GM15510 (cell line): ENCODE results near the gene CADM1.

ENCODE experiments used
- POLR2A ChIP-seq: IDR thresholded peaks from 3 replicates; pipeline ENCODE4 v1.6.1; 2011; ENCODE audit warnings: borderline replicate concordance; ENCODE audit not compliant: insufficient read length; ENCODE audit errors: extremely low read depth

The CADM1 gene

GRCh38 chr11:115447273-115447864 is 56.8 kb downstream of the CADM1 start:
- no peak for TF ChIP-seq POLR2A

- TF ChIP-seq POLR2A: no peak
Observed at GRCh38 chr11:115446214-115446613, 58.0 kb downstream of the CADM1 start.

GRCh38 chr11:115444542-115444941 is 59.7 kb downstream of the CADM1 start:
- TF ChIP-seq POLR2A: no peak

DNA sequence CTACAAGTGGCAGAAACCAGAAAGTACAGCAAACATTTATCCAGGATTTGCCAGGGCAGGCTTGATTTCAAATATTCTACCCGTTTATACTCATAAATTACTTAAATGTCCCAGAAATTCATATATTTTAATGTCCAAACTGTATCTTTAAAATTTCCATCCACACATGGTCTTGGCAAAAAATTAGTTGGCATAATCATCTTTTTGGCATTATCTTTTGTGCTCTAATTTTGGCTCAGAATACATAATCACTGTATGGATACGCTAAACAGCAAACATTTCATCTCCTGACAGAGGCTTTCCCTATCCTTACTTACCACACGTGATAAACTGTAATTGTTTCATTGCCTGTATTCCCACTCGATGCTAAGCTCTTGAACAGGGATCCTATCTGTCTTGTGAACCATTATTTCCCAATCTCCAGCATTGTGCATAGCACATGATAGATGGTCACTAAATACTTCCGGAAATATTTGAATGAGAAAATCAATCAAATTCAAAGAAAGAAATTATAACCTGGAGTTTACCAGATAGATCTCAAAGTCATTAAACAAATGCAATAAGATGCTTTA is 64.2 kb downstream of the CADM1 start:
- no peak for TF ChIP-seq POLR2A

- no peak for TF ChIP-seq POLR2A
Observed at GRCh38 chr11:115439385-115439784, 64.8 kb downstream of the CADM1 start.

GRCh38 chr11:115437902-115438575 is 66.2 kb downstream of the CADM1 start:
- TF ChIP-seq POLR2A: no peak

DNA sequence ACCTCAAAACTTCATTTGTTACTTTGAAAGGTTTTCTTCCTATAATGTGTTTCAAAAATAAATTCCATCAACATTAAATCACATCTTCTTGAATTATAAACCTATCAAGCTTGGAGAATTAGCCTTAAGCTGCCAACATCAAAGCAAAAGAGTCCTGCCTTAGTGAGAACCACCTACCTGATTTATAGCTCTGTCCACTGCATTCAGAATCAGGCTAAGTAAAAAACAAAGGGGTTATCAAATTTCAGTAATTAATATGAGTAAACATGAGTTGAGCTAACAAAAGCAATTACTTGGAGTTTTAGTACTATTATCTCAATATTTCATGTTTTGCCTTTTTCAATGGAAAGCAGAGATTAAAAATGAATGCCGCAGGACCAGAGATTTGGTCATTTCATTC is 73.9 kb downstream of the CADM1 start:
- no peak for TF ChIP-seq POLR2A

DNA sequence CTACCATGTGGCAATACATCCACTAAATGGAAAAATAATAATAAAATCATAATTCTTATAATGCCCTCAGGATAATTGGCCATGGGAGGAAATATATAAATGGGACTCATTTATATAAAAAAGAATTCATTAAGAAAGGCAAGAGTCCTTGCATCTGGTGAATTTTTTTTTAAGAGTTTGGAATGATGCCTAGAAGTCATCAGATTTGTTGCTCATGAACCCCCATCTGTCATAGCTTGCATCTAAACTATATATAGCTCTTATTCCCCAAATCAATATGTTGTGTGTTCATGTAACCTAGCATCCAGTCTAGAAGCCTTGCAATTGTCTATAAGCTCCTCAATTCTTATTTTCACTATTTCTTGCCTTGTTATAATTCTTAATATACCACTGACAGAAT is 75.9 kb downstream of the CADM1 start:
- no peak for TF ChIP-seq POLR2A

DNA sequence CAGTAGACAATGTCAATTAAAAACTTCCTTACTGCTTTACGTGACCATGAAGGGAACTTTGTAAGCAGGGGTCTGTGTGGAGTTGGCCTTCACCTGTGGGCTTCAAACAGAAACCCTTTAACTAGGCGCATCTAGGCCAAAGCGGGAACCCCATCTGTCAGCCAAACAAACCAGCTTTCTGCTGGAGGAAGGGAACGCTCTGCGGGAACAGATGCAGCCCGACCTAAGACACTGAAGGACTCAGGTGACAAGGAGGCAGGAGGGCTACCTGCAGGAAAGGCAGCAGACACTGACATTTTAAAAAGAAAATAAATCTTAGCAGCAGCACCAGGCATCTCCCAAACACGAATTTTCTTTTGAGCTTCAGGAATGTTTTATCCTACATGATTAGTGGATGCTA is 78.4 kb downstream of the CADM1 start:
- TF ChIP-seq POLR2A: no peak

GRCh38 chr11:115425250-115425649 is 79.0 kb downstream of the CADM1 start:
- no peak for TF ChIP-seq POLR2A

- no peak for TF ChIP-seq POLR2A
Observed at GRCh38 chr11:115423728-115424459, 80.3 kb downstream of the CADM1 start.

GRCh38 chr11:115421992-115422689 is 82.1 kb downstream of the CADM1 start:
- TF ChIP-seq POLR2A: no peak

GRCh38 chr11:115421352-115421991 is 82.7 kb downstream of the CADM1 start:
- TF ChIP-seq POLR2A: no peak

DNA sequence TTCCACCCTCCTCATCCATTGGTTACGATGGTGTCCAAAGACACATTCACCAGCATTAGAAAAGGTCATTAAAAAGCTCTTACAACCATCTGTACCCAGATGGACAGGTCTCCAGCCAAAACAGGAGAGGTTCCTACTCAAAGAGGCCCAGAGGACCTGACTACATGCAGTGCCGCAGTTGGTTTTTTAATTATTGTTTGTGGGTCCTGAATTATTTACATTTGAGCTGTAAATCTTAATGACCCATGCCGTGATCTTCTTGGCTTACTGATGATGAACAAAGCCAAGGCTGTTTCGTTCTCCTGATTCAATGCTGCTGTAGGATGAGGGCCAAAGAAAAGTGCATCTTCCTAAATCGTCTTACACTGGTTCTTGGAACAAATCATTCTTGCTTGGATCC is 83.7 kb downstream of the CADM1 start:
- TF ChIP-seq POLR2A: no peak

GRCh38 chr11:115418626-115419025 is 85.6 kb downstream of the CADM1 start:
- TF ChIP-seq POLR2A: no peak

DNA sequence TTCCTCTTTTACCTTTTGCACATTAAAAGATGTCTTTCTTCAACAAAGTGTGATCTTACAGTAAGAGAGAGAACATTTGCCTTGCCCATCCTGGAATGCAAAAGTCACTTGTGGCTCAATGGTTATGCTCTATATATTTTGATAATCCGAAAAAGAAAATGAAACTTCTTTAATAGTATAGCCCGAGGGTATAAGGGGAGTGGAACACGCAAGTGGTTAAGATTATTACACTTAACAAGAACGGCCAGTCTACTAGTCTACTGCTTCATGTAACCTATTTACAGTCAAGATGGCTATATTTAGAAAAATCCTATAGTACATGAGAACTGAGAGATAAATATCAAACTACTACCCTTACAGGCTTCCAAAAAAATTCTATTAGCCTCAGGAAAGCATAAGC is 86.1 kb downstream of the CADM1 start:
- TF ChIP-seq POLR2A: no peak

DNA sequence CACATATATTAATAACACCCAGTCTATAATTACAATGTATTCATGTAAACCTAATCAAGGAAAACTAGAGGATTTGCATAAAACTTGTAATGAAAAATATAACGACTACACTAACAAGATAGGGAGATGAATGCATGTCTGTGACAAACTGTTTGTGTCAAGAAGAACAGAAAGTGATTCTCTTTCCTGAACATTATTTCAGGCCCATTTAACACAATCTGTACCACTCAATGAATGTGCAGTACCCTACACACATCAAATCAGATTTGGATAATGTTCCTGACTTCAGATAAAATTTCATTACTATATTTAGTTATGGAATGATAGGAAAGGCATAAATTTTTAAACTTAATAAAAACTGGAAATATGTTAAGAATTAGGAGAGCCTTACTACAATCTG is 93.1 kb downstream of the CADM1 start:
- no peak for TF ChIP-seq POLR2A
